Lung (tissue), 5 donors: ENCODE results near the gene TULP3. TPM values are rescaled to one million over a fixed set of nuclear protein-coding genes. Genes with fewer than 3 reads are reported as not detected.

Experiments
- polyA plus RNA-seq, 2 donors: library from polyadenylated mRNA; stranded (reverse); fragments of 200-250 nt; gene quantifications; one replicate each; pipeline ENCODE4 v1.2.1, GENCODE V29; 2013
- small RNA-seq: library from RNA; depleted of rRNA; stranded (forward); fragments of <200 nt; gene quantifications from one replicate; pipeline ENCODE3, GENCODE V24; 2014; ENCODE audit warnings: low replicate concordance
- total RNA-seq, 2 donors: library from RNA; depleted of rRNA in 1 of 2; stranded (reverse); fragments of >200 nt in 1 of 2; gene quantifications; one replicate each; pipeline ENCODE4 v1.2.1, GENCODE V29; 2014 to 2021
- donor health status: Bipolar disorder and iron deficiency.
- donor health status: healthy.
- donor health status: DM: yes; HTN: yes; CAD: no.

Gene TULP3
- total and polyA plus RNA-seq, 4 donors = 7.4 to 30.7 (median 13.2) TPM

Small RNA genes lying within 50 kb of the gene (small RNA-seq; reads per million reads assigned to genes)
- gene RNU6-1315P = not detected

Other genes starting within 250 kb of the TULP3 start
- gene FKBP4, start 95.9 kb upstream of the TULP3 start, total RNA-seq = 10 to 100 TPM; 52.3 to 69.8 TPM
- 10 to 100 TPM; 26.7 to 34.9 TPM for gene FKBP4, start 95.9 kb upstream of the TULP3 start, polyA plus RNA-seq
- 10 to 100 TPM; 39.3 to 43.0 TPM for gene ITFG2, start 78.2 kb upstream of the TULP3 start, total RNA-seq
- gene ITFG2, start 78.2 kb upstream of the TULP3 start, polyA plus RNA-seq = 10 to 100 TPM; 22.6 to 26.0 TPM
- 1 to 10 TPM in 1 of 2 donors, under 1 TPM in 1; 0.89 to 1.1 TPM for gene NRIP2, start 55.9 kb upstream of the TULP3 start, total RNA-seq
- under 1 TPM; 0.10 to 0.57 TPM for gene NRIP2, start 55.9 kb upstream of the TULP3 start, polyA plus RNA-seq
- gene TEX52, start 33.9 kb upstream of the TULP3 start, total RNA-seq = not detected
- gene TEX52, start 33.9 kb upstream of the TULP3 start, polyA plus RNA-seq = not detected
- gene FOXM1, start 13.7 kb upstream of the TULP3 start, total RNA-seq = 1 to 10 TPM; 3.3 to 4.0 TPM
- 1 to 10 TPM; 1.6 to 3.1 TPM for gene FOXM1, start 13.7 kb upstream of the TULP3 start, polyA plus RNA-seq
- gene RHNO1, start 13.7 kb upstream of the TULP3 start, total RNA-seq = 10 to 100 TPM; 14.2 to 16.3 TPM
- 10 to 100 TPM; 11.0 to 19.0 TPM for gene RHNO1, start 13.7 kb upstream of the TULP3 start, polyA plus RNA-seq
- 10 to 100 TPM in 1 of 2 donors, 1 to 10 TPM in 1; 7.1 to 36.3 TPM for gene TEAD4, start 68.5 kb downstream of the TULP3 start, total RNA-seq
- gene TEAD4, start 68.5 kb downstream of the TULP3 start, polyA plus RNA-seq = 10 to 100 TPM; 24.0 to 33.7 TPM
- 10 to 100 TPM; 40.1 to 72.3 TPM for gene TSPAN9, start 186.5 kb downstream of the TULP3 start, total RNA-seq
- gene TSPAN9, start 186.5 kb downstream of the TULP3 start, polyA plus RNA-seq = 10 to 100 TPM; 23.0 to 27.7 TPM